ENCODE data around the gene TELO2. TPM values are rescaled to one million over a fixed set of nuclear protein-coding genes. Genes with fewer than 3 reads are reported as not detected.
A peak's percentile ranks its signal among the peaks of the same experiment; 100 is the strongest.

TELO2 gene
- total RNA-seq, 4 donors from 2014 or later: 37.1 to 84.6 (median 45.3) TPM

DNA sequence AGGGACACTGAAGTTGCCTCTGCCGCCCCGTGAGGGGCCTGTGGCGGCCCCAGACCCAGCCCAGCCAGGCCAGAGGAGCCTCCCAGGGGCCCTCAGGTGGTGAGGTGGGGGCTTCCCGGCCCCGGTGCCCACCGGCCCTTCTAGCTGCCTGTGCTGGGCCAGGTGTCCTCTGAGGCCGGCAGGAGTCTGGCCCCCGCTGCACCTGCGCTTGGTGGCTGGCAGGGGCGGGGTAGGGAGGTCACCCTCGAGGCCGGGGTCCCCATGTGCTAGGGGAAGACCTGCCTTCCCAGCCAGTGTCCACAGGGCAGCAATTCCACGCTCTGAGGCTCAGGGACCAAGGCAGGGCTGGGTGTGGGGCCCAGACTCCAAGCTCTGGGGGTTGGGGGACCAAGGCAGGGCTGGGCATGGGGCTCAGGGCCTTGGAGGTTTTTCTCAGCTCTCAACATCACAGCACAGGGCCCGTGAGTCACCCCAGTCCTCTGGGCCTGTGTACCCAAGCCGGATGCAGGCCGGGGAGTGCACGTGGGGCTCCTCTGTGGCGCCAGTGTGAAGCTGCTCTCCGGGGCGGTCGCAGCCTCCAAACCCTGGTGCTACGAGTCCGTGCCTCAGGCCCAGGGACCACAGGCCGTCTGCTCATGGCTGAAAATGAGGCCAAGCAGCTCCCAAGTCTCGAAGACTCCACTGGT, 47.5 kb upstream of the TELO2 start:
- peaks cover 0 to 86% (median 5%) of the 10 kb centered on the region in 3 donors for H3K36me3 ChIP-seq
- TF ChIP-seq, protein P1, sequence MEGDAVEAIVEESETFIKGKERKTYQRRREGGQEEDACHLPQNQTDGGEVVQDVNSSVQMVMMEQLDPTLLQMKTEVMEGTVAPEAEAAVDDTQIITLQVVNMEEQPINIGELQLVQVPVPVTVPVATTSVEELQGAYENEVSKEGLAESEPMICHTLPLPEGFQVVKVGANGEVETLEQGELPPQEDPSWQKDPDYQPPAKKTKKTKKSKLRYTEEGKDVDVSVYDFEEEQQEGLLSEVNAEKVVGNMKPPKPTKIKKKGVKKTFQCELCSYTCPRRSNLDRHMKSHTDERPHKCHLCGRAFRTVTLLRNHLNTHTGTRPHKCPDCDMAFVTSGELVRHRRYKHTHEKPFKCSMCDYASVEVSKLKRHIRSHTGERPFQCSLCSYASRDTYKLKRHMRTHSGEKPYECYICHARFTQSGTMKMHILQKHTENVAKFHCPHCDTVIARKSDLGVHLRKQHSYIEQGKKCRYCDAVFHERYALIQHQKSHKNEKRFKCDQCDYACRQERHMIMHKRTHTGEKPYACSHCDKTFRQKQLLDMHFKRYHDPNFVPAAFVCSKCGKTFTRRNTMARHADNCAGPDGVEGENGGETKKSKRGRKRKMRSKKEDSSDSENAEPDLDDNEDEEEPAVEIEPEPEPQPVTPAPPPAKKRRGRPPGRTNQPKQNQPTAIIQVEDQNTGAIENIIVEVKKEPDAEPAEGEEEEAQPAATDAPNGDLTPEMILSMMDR (IDR thresholded peaks at IDR 0.05): no peak
- TF ChIP-seq POLR2A (IDR thresholded peaks at IDR 0.05) (no peak), EP300 (IDR thresholded peaks at IDR 0.05) (no peak)
- no peaks in the 10 kb centered on the region for H3K4me1 ChIP-seq
- no peak overlapping the region for H3K4me3 ChIP-seq
- no peaks in the 10 kb centered on the region for H3K9me3 ChIP-seq
- no peak for DNase-seq (ENCODE audit: low spot score in 2 of 2)
- H3K27me3 ChIP-seq: no peaks in the 10 kb centered on the region
- H3K27ac ChIP-seq: peak overlapping the region in 1 of 4 donors; percentile 75
- 84 to 95% methylated on average over 19 to 24 of the region's 25 CpGs for WGBS, 2 donors

DNA sequence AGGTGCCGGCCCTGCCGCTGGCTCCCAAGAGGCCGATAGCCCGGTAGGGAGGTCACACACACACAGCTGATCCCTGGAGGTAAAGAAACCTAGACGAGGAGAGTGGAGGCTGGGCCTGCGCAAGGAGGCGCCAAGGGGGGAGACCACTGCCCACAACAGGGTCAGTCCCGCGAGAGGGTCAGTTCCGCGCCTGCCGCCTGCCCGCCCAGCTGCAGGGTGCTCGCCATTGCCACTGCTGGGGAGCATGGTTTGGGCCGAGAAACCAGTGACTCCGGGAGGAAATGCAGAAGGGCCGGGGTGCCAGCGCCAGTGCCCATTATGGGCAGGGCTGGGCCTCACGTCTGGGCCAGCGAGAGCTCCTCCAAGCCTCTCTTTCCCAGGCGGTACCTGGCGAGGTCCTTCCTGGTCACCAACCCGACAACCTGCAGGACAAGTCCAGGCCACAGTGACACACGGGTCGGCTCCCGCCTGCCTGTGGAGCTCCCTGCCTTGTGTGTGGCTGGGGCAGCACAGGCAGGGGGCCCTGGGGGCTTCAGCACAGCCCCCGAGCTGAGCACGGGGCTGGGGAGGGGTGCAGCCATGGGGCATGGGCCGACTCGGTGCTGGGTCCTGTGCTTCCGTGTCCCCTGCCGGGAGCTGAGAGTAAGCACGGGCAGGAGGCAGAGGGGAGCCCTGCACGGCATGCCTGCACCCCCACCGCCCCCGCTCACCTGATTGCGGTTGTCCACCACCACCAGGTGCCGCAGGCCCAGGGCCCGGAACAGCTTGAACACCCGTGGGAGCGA, 46.7 kb upstream of the TELO2 start:
- TF ChIP-seq, protein P1 (IDR thresholded peaks at IDR 0.05): no peak
- TF ChIP-seq POLR2A (IDR thresholded peaks at IDR 0.05) (no peak), EP300 (IDR thresholded peaks at IDR 0.05) (no peak)
- Histone ChIP-seq H3K4me1 (no peaks in the 10 kb centered on the region), H3K36me3 (peaks cover 0 to 87% (median 5%) of the 10 kb centered on the region in 3 donors), H3K4me3 (no peak overlapping the region), H3K27ac (peak overlapping the region in 1 of 4 donors; percentile 45), H3K9me3 (no peaks in the 10 kb centered on the region), H3K27me3 (no peaks in the 10 kb centered on the region)
- 89 to 90% methylated on average over 22 to 36 of the region's 41 CpGs for WGBS, 2 donors
- DNase-seq (ENCODE audit: low spot score in 2 of 2): no peak

DNA sequence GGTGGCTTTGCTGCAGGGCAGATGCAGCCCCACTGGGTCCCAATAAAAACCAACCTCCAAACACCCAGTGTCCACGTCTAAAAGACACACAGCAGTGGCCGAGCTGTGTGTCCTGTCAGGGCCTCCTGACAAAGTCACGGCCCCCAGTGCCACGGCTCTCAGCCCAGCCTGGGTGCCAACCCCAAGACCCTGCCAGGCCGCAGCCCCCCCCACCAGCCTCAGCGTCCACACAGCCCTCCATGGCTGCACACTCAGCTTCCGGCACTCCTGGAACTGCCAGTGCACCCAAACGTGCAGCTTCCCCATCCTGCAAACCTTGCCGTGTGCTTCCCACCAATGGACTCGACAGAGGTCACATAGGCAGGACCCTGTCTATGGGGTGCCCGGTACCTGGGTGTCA, 45.2 kb upstream of the TELO2 start:
- TF ChIP-seq, protein P1 (IDR thresholded peaks at IDR 0.05): no peak
- TF ChIP-seq EP300 (IDR thresholded peaks at IDR 0.05) (no peak), POLR2A (IDR thresholded peaks at IDR 0.05) (no peak)
- Histone ChIP-seq H3K27ac (no peak overlapping the region), H3K4me1 (no peaks in the 10 kb centered on the region), H3K27me3 (no peaks in the 10 kb centered on the region), H3K9me3 (no peaks in the 10 kb centered on the region), H3K4me3 (no peak overlapping the region), H3K36me3 (peaks cover 0 to 89% (median 11%) of the 10 kb centered on the region in 3 donors)
- DNase-seq (ENCODE audit: low spot score in 2 of 2): no peak
- 88 to 89% methylated on average over 7 to 11 of the region's 11 CpGs for WGBS, 2 donors

DNA sequence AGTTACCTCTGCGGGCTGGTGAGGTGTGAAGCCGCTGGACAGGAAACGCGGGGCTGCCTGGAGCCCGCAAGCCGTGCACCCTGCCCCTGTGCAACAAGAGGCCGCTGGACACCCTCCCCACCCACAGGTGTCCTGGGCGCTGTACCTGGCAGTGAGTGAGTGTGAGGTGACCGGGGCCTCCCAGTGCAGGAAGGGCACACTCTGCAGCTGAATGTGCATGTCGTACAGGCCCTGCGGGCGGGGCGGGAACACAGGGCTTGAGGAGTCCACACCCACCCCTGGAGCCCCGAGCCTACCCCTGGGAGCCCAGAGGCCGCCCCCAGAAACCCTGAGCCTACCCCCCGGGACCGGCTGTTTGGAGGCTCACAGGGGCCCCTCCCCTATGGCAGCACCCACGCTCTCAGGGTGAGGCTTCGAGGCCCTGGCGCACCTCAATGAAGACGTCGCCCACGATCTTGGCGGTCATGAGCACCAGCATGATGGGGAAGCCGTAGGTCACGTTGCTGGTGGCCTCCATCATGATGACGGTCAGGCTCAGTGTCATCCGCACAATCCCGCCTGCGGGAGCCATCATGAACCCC, 44.5 kb upstream of the TELO2 start:
- no peak overlapping the region for H3K4me3 ChIP-seq
- H3K9me3 ChIP-seq: no peaks in the 10 kb centered on the region
- H3K27me3 ChIP-seq: no peaks in the 10 kb centered on the region
- peaks cover 0 to 91% (median 15%) of the 10 kb centered on the region in 3 donors for H3K36me3 ChIP-seq
- no peak for DNase-seq (ENCODE audit: low spot score in 2 of 2)
- H3K27ac ChIP-seq: no peak overlapping the region
- 96 to 98% methylated on average over 13 of the region's 30 CpGs for WGBS, 2 donors
- TF ChIP-seq, protein P1 (IDR thresholded peaks at IDR 0.05): no peak
- TF ChIP-seq EP300 (IDR thresholded peaks at IDR 0.05) (no peak), POLR2A (IDR thresholded peaks at IDR 0.05) (no peak)
- no peaks in the 10 kb centered on the region for H3K4me1 ChIP-seq
